DND-41 (cell line): ENCODE data around the gene GJD3.
"Not testable (repeated sequence)": the region's sequence is repeated elsewhere in the genome, so short reads cannot be mapped to it uniquely, and the experiment has no call there.

Experiments used
- EZH2 ChIP-seq: IDR thresholded peaks from 3 replicates; pipeline ENCODE4 v1.6.1; 2012; ENCODE audit warnings: borderline replicate concordance, low read depth, mild to moderate bottlenecking, moderate library complexity, low read length, inconsistent platforms; ENCODE audit not compliant: severe bottlenecking
- TF ChIP-seq, protein P1 (sequence below): IDR thresholded peaks from 2 replicates; pipeline ENCODE4 v1.5.1; 2012; ENCODE audit warnings: borderline replicate concordance, low read length, moderate library complexity, mild to moderate bottlenecking; ENCODE audit not compliant: poor library complexity, severe bottlenecking; ENCODE audit errors: extremely low read depth

DNA sequence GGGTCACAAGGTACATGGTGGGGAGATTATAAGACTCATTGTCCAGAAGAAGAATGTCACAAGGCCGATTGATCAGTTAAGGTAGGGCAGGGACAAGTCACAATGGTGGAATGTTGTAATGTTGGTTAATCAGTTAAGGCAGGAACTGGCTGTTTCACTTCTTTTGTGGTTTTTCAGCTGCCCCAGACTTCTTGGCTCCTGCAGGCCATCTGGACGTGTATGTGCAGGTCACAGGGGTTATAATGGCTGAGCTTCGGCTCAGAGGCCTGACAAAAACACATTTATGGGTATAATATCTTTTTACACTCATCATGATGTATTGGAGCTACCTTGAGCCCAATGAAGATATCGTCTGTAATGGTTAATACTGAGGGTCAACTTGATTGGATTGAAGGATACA lies 8.1 kb upstream of the GJD3 start:
- TF ChIP-seq, protein P1, sequence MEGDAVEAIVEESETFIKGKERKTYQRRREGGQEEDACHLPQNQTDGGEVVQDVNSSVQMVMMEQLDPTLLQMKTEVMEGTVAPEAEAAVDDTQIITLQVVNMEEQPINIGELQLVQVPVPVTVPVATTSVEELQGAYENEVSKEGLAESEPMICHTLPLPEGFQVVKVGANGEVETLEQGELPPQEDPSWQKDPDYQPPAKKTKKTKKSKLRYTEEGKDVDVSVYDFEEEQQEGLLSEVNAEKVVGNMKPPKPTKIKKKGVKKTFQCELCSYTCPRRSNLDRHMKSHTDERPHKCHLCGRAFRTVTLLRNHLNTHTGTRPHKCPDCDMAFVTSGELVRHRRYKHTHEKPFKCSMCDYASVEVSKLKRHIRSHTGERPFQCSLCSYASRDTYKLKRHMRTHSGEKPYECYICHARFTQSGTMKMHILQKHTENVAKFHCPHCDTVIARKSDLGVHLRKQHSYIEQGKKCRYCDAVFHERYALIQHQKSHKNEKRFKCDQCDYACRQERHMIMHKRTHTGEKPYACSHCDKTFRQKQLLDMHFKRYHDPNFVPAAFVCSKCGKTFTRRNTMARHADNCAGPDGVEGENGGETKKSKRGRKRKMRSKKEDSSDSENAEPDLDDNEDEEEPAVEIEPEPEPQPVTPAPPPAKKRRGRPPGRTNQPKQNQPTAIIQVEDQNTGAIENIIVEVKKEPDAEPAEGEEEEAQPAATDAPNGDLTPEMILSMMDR: not testable (repeated sequence)
- TF ChIP-seq EZH2: not testable (repeated sequence)
